ENCODE data around the gene C11orf65.
"Not testable (repeated sequence)": the region's sequence is repeated elsewhere in the genome, so short reads cannot be mapped to it uniquely, and the experiment has no call there.

Gene C11orf65

GRCh38 chr11:108472681-108473080 lies 5.4 kb upstream of the C11orf65 start:
- ATAC-seq, result no peak

- ATAC-seq, result no peak
These were observed 1.1 kb upstream of the C11orf65 start for GRCh38 chr11:108468478-108468864.

GRCh38 chr11:108466405-108466804 lies 924 bp downstream of the C11orf65 start:
- no peak for ATAC-seq

- no peak for ATAC-seq
These were observed 14.0 kb downstream of the C11orf65 start for GRCh38 chr11:108453207-108453835.

- not testable (repeated sequence) for ATAC-seq
These were observed 25.9 kb downstream of the C11orf65 start for GRCh38 chr11:108441445-108441844.

GRCh38 chr11:108436594-108436993 lies 30.7 kb downstream of the C11orf65 start:
- no peak for ATAC-seq

- no peak for ATAC-seq
These were observed 32.3 kb downstream of the C11orf65 start for GRCh38 chr11:108435066-108435465.

- no peak for ATAC-seq
These were observed 34.5 kb downstream of the C11orf65 start for GRCh38 chr11:108432783-108433182.

GRCh38 chr11:108431997-108432396 lies 35.3 kb downstream of the C11orf65 start:
- no peak for ATAC-seq

GRCh38 chr11:108431370-108431769 lies 36.0 kb downstream of the C11orf65 start:
- no peak for ATAC-seq

- not testable (repeated sequence) for ATAC-seq
These were observed 49.8 kb downstream of the C11orf65 start for GRCh38 chr11:108417551-108417950.

GRCh38 chr11:108414958-108415357 lies 52.4 kb downstream of the C11orf65 start:
- ATAC-seq, result no peak

GRCh38 chr11:108405706-108406105 lies 61.6 kb downstream of the C11orf65 start:
- ATAC-seq, result no peak

GRCh38 chr11:108403052-108403451 lies 64.3 kb downstream of the C11orf65 start:
- ATAC-seq, result peak in 1 of 2 donors; percentile 58

GRCh38 chr11:108402241-108402640 lies 65.1 kb downstream of the C11orf65 start:
- ATAC-seq, result no peak

GRCh38 chr11:108398439-108398838 lies 68.9 kb downstream of the C11orf65 start:
- ATAC-seq, result no peak

- ATAC-seq, result not testable (repeated sequence)
These were observed 70.7 kb downstream of the C11orf65 start for GRCh38 chr11:108396672-108397071.

GRCh38 chr11:108394744-108395284 lies 72.5 kb downstream of the C11orf65 start:
- ATAC-seq, result no peak

GRCh38 chr11:108393046-108393445 lies 74.3 kb downstream of the C11orf65 start:
- ATAC-seq, result no peak

- no peak for ATAC-seq
These were observed 75.0 kb downstream of the C11orf65 start for GRCh38 chr11:108392353-108392752.

- no peak for ATAC-seq
These were observed 78.8 kb downstream of the C11orf65 start for GRCh38 chr11:108388576-108388975.

- not testable (repeated sequence) for ATAC-seq
These were observed 93.8 kb downstream of the C11orf65 start for GRCh38 chr11:108373505-108373904.

- peak in 1 of 2 donors; percentile 56 for ATAC-seq
These were observed 96.3 kb downstream of the C11orf65 start for GRCh38 chr11:108370990-108371389.

GRCh38 chr11:108370315-108370714 lies 97.0 kb downstream of the C11orf65 start:
- no peak for ATAC-seq

- no peak for ATAC-seq
These were observed 98.3 kb downstream of the C11orf65 start for GRCh38 chr11:108369064-108369463.

Measured in activated CD4-positive, CD25-positive, alpha-beta regulatory T cell treated with anti-CD3 and anti-CD28 coated beads, Interleukin-2, amount 50 U/mL, for 24 hours (primary cell).